ENCODE measurements around the gene MAGI2. TPM values are rescaled to one million over a fixed set of nuclear protein-coding genes. Genes with fewer than 3 reads are reported as not detected.

The MAGI2 gene
- total RNA-seq, 2 experiments from 2014 or later, result 0.17 TPM

GRCh38 chr7:78862411-78862900, 591.0 kb downstream of the MAGI2 start:
- Mint-ChIP-seq H3K27ac (no peak overlapping the region), H3K27me3 (no peaks in the 10 kb centered on the region), H3K4me3 (no peak overlapping the region), H3K4me1 (ENCODE audit: low read depth) (no peaks in the 10 kb centered on the region), H3K36me3 (no peaks in the 10 kb centered on the region), H3K9me3 (peaks cover 11% of the 10 kb centered on the region)
- POLR2A ChIA-PET, result no interaction called here
- CTCF ChIA-PET, result no interaction called here
- DNase-seq, result no peak
- intact Hi-C loops (cut with micrococcal nuclease), result no loop called here

GRCh38 chr7:78852951-78853350, 600.5 kb downstream of the MAGI2 start:
- H3K9me3 Mint-ChIP-seq, result peaks cover 6% of the 10 kb centered on the region
- POLR2A ChIA-PET, result no interaction called here
- no peaks in the 10 kb centered on the region for H3K36me3 Mint-ChIP-seq
- no peaks in the 10 kb centered on the region for H3K27me3 Mint-ChIP-seq
- CTCF ChIA-PET, result no interaction called here
- intact Hi-C loops (cut with micrococcal nuclease), result no loop called here
- H3K4me3 Mint-ChIP-seq, result no peak overlapping the region
- DNase-seq, result no peak
- H3K4me1 Mint-ChIP-seq (ENCODE audit: low read depth), result no peaks in the 10 kb centered on the region
- no peak overlapping the region for H3K27ac Mint-ChIP-seq

GRCh38 chr7:78850093-78850740, 603.2 kb downstream of the MAGI2 start:
- no peak overlapping the region for H3K4me3 Mint-ChIP-seq
- no peak for DNase-seq
- POLR2A ChIA-PET, result no interaction called here
- H3K27me3 Mint-ChIP-seq, result no peaks in the 10 kb centered on the region
- peaks cover 6% of the 10 kb centered on the region for H3K9me3 Mint-ChIP-seq
- H3K4me1 Mint-ChIP-seq (ENCODE audit: low read depth), result no peaks in the 10 kb centered on the region
- CTCF ChIA-PET, result no interaction called here
- H3K27ac Mint-ChIP-seq, result no peak overlapping the region
- intact Hi-C loops (cut with micrococcal nuclease), result no loop called here
- H3K36me3 Mint-ChIP-seq, result no peaks in the 10 kb centered on the region

GRCh38 chr7:78845155-78845554, 608.3 kb downstream of the MAGI2 start:
- intact Hi-C loops (cut with micrococcal nuclease), result no loop called here
- no peak overlapping the region for H3K27ac Mint-ChIP-seq
- no peak overlapping the region for H3K4me3 Mint-ChIP-seq
- H3K27me3 Mint-ChIP-seq, result no peaks in the 10 kb centered on the region
- no peaks in the 10 kb centered on the region for H3K36me3 Mint-ChIP-seq
- DNase-seq, result no peak
- no peaks in the 10 kb centered on the region for H3K4me1 Mint-ChIP-seq (ENCODE audit: low read depth)
- POLR2A ChIA-PET, result no interaction called here
- H3K9me3 Mint-ChIP-seq, result no peaks in the 10 kb centered on the region
- CTCF ChIA-PET, result no interaction called here

- POLR2A ChIA-PET, result no interaction called here
- no peaks in the 10 kb centered on the region for H3K27me3 Mint-ChIP-seq
- no peaks in the 10 kb centered on the region for H3K9me3 Mint-ChIP-seq
- H3K4me3 Mint-ChIP-seq, result no peak overlapping the region
- CTCF ChIA-PET, result no interaction called here
- no peak overlapping the region for H3K27ac Mint-ChIP-seq
- intact Hi-C loops (cut with micrococcal nuclease), result no loop called here
- H3K36me3 Mint-ChIP-seq, result no peaks in the 10 kb centered on the region
- no peak for DNase-seq
- H3K4me1 Mint-ChIP-seq (ENCODE audit: low read depth), result no peaks in the 10 kb centered on the region
Observed at GRCh38 chr7:78842068-78842467, 611.4 kb downstream of the MAGI2 start.

- no peaks in the 10 kb centered on the region for H3K36me3 Mint-ChIP-seq
- POLR2A ChIA-PET, result no interaction called here
- H3K4me1 Mint-ChIP-seq (ENCODE audit: low read depth), result no peaks in the 10 kb centered on the region
- peaks cover 12% of the 10 kb centered on the region for H3K9me3 Mint-ChIP-seq
- CTCF ChIA-PET, result no interaction called here
- H3K4me3 Mint-ChIP-seq, result no peak overlapping the region
- DNase-seq, result no peak
- H3K27ac Mint-ChIP-seq, result no peak overlapping the region
- no peaks in the 10 kb centered on the region for H3K27me3 Mint-ChIP-seq
- intact Hi-C loops (cut with micrococcal nuclease), result no loop called here
Observed at GRCh38 chr7:78835897-78836296, 617.6 kb downstream of the MAGI2 start.

- intact Hi-C loops (cut with micrococcal nuclease), result no loop called here
- no peaks in the 10 kb centered on the region for H3K36me3 Mint-ChIP-seq
- no peaks in the 10 kb centered on the region for H3K27me3 Mint-ChIP-seq
- H3K4me1 Mint-ChIP-seq (ENCODE audit: low read depth), result no peaks in the 10 kb centered on the region
- H3K4me3 Mint-ChIP-seq, result no peak overlapping the region
- CTCF ChIA-PET, result no interaction called here
- no peak overlapping the region for H3K27ac Mint-ChIP-seq
- peaks cover 6% of the 10 kb centered on the region for H3K9me3 Mint-ChIP-seq
- POLR2A ChIA-PET, result no interaction called here
- no peak for DNase-seq
Observed at GRCh38 chr7:78828317-78828716, 625.1 kb downstream of the MAGI2 start.

- intact Hi-C loops (cut with micrococcal nuclease), result no loop called here
- DNase-seq, result no peak
- H3K27ac Mint-ChIP-seq, result no peak overlapping the region
- H3K36me3 Mint-ChIP-seq, result no peaks in the 10 kb centered on the region
- no peak overlapping the region for H3K4me3 Mint-ChIP-seq
- no peaks in the 10 kb centered on the region for H3K4me1 Mint-ChIP-seq (ENCODE audit: low read depth)
- POLR2A ChIA-PET, result no interaction called here
- peaks cover 6% of the 10 kb centered on the region for H3K9me3 Mint-ChIP-seq
- CTCF ChIA-PET, result no interaction called here
- H3K27me3 Mint-ChIP-seq, result no peaks in the 10 kb centered on the region
Observed at GRCh38 chr7:78803501-78804127, 649.9 kb downstream of the MAGI2 start.

GRCh38 chr7:78794101-78794500, 659.4 kb downstream of the MAGI2 start:
- DNase-seq, result no peak
- Mint-ChIP-seq H3K9me3 (peaks cover 14% of the 10 kb centered on the region), H3K27ac (no peak overlapping the region), H3K4me1 (ENCODE audit: low read depth) (no peaks in the 10 kb centered on the region), H3K36me3 (no peaks in the 10 kb centered on the region), H3K27me3 (no peaks in the 10 kb centered on the region), H3K4me3 (no peak overlapping the region)
- intact Hi-C loops (cut with micrococcal nuclease), result no loop called here
- POLR2A ChIA-PET, result no interaction called here
- CTCF ChIA-PET, result no interaction called here

GRCh38 chr7:78792624-78793023, 660.8 kb downstream of the MAGI2 start:
- Mint-ChIP-seq H3K4me1 (ENCODE audit: low read depth) (no peaks in the 10 kb centered on the region), H3K36me3 (no peaks in the 10 kb centered on the region), H3K4me3 (no peak overlapping the region), H3K27me3 (no peaks in the 10 kb centered on the region), H3K9me3 (peaks cover 10% of the 10 kb centered on the region), H3K27ac (no peak overlapping the region)
- ChIA-PET CTCF (no interaction called here), POLR2A (no interaction called here)
- DNase-seq, result no peak
- intact Hi-C loops (cut with micrococcal nuclease), result no loop called here

GRCh38 chr7:78792006-78792405, 661.5 kb downstream of the MAGI2 start:
- Mint-ChIP-seq H3K4me1 (ENCODE audit: low read depth) (no peaks in the 10 kb centered on the region), H3K9me3 (peaks cover 10% of the 10 kb centered on the region)
- CTCF ChIA-PET, result no interaction called here

GRCh38 chr7:78788464-78788863, 665.0 kb downstream of the MAGI2 start:
- ChIA-PET CTCF (no interaction called here), POLR2A (no interaction called here)
- Mint-ChIP-seq H3K9me3 (no peaks in the 10 kb centered on the region), H3K27ac (no peak overlapping the region), H3K36me3 (no peaks in the 10 kb centered on the region), H3K4me1 (ENCODE audit: low read depth) (no peaks in the 10 kb centered on the region), H3K4me3 (no peak overlapping the region), H3K27me3 (no peaks in the 10 kb centered on the region)
- no peak for DNase-seq
- intact Hi-C loops (cut with micrococcal nuclease), result no loop called here

More at GRCh38 chr7:78792006-78792405, 661.5 kb downstream of the MAGI2 start:
- POLR2A ChIA-PET, result no interaction called here
- no peak for DNase-seq
- intact Hi-C loops (cut with micrococcal nuclease), result no loop called here
- no peaks in the 10 kb centered on the region for H3K36me3 Mint-ChIP-seq
- H3K4me3 Mint-ChIP-seq, result no peak overlapping the region
- no peaks in the 10 kb centered on the region for H3K27me3 Mint-ChIP-seq
- H3K27ac Mint-ChIP-seq, result no peak overlapping the region

GRCh38 chr7:78787854-78788253, 665.6 kb downstream of the MAGI2 start:
- no peaks in the 10 kb centered on the region for H3K36me3 Mint-ChIP-seq
- H3K4me3 Mint-ChIP-seq, result no peak overlapping the region
- H3K27me3 Mint-ChIP-seq, result no peaks in the 10 kb centered on the region
- no peaks in the 10 kb centered on the region for H3K9me3 Mint-ChIP-seq
- H3K4me1 Mint-ChIP-seq (ENCODE audit: low read depth), result no peaks in the 10 kb centered on the region
- intact Hi-C loops (cut with micrococcal nuclease), result no loop called here
- DNase-seq, result no peak
- CTCF ChIA-PET, result no interaction called here
- H3K27ac Mint-ChIP-seq, result no peak overlapping the region
- POLR2A ChIA-PET, result no interaction called here
